Measurements from ENCODE around the gene DPYSL4.
"Not testable (repeated sequence)": the region's sequence is repeated elsewhere in the genome, so short reads cannot be mapped to it uniquely, and the experiment has no call there.

Gene DPYSL4

DNA sequence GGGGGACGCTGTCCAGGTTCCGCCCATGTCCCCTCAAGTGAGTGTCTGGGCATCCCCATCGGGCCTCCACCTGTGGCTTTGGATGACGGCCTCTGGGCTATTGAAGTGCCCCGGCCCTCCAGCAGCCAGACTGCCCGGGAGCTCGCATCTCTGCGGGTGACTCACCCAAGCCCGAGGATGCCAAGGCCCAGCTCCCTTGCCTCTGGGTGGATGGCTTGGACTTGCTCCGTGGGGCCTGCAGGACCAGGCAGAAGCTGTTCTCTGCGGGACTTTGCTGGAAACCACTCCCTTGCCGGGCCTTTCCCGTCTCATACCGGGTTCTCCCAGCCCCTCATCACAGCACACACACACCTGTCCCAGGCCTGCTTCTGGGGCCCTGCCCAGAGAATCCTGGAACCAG is 22.4 kb downstream of the DPYSL4 start:
- no peak for DNase-seq

DNA sequence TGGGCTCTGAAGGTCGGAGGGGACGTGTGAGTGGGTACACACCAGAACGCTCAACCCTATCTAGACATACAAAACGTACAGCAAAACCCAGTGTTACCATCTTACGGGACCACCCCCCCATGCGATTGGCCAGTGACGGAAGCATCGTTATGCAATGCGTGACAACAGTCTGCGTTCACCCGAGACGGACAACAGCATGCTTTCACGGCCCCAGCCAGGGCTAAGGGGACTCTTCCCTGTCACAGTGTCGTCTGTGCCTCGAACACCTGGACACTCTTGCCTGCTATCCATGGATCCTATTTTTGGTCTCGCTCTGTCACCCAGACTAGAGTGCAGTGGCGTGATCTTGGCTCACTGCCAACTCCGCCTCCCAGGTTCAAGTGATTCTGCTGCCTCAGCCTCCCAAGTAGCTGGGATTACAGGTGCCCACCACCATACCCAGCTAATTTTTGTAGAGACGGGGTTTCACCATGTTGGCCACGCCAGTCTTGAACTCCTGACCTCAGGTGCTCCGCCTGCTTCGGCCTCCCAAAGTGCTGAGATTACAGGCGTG is 23.3 kb downstream of the DPYSL4 start:
- DNase-seq, result no peak

DNA sequence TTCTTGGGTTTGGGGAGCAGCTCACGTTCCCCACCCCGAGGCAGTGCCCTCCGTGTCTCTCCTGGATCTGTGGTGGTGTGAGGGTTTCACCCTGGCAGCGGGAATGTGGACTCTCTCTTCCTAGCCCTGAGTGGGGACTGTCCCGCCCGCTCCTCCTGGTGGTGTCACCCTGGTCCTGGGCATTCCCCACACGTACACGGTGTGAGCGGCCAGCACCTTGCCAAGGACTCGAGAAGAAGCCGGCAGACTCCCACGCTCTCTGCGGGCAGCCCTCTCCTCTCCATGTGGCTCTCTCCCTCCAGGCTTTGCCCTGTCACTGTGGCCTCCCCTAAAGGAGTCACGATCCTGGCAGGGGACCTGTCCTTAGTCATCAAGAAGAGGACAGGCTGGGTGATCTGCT is 24.0 kb downstream of the DPYSL4 start:
- DNase-seq, result no peak

DNA sequence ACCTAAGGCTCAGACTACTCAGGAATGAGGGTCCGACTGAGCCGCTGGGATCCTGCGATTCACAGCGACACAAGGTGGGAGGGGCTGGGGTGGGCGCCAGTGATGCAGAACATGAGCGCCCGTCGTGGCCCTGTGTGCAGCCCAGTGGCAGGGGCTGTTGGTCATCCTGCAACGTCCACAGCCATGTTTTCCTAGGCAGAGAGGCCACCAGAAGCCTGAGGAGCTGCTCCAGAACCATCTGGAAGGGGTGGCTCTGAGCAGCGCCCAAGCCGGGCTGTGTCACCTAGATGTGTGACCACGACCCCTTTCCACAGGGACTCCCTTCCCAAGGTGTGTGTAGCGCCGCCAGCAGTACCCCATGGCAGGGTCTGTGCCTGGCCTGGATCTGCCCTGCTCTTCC is 24.5 kb downstream of the DPYSL4 start:
- no peak for DNase-seq

DNA sequence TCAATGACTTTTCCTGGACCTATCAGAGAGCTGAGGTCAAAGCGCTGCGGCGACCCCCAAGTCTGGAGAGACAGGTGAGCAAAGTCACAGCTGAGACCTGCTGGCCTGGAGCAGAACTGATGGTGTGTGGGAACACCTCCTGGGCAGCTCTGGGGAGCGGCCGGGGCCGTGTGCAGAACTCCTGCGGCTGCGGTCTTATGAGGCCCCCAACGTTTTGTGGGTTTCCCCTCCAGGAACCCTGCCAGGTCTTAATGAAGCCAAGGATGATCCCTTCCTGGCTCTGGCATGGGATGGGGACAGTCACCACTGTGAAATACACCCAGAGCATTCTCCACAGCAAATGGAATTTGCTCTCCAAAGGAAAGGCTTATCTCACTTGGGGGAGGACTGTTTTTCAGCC is 26.1 kb downstream of the DPYSL4 start:
- no peak for DNase-seq

DNA sequence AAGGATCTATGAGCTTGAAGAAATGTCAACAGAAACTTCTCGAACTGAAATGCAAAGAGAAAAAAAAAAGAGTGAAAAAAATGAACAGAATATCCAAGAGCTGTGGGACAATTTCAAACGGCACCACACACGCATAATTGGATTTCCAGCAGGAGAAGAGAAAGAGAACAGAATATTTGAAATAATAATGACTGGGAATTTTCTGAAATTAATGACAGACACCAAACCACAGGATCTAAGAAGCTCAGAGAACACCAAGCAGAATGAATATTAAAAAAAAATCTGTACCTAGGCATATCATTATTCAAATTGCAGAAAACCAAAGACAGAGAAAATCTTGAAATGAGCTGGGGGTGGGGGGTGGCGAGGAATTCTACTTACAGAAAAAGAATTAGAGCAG is 27.2 kb downstream of the DPYSL4 start:
- no peak for DNase-seq

DNA sequence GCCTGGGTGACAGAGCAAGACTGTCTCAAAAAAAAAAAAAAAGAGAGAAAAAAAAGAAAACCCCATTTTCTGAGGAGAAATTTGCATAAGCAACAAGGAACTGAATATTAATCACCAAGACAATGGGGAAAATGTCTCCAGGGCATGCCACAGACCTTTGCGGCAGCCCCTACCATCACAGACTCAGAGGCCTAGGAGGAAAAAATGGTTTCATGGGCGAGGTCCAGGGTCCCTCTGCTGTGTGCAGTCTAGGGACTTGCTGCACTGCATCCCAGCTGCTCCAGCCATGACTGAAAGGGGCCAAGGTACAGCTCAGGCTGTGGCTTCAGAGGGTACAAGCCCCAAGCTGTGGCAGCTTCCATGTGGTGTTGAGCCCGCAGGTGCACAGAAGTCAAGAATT is 29.7 kb downstream of the DPYSL4 start:
- DNase-seq, result not testable (repeated sequence)

DNA sequence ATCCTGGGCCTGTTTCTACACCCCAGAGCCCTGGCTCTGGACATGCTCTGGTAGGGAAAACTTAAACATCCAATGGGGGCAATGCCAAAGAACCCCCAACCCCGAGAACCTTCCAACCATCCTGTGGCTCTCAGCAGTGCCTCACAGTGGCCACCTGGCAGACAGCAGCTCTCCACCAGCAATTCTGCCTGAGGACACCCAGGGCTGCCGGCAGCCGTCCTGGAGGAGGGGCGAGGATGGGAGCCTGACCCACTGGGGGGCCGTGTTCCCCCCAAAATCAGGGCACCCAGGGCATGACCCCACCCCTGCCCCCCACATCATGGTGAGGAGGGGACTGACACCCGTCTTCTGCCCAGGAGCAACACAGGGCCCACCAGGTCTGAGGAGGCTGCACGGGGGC is 32.7 kb downstream of the DPYSL4 start:
- no peak for DNase-seq

DNA sequence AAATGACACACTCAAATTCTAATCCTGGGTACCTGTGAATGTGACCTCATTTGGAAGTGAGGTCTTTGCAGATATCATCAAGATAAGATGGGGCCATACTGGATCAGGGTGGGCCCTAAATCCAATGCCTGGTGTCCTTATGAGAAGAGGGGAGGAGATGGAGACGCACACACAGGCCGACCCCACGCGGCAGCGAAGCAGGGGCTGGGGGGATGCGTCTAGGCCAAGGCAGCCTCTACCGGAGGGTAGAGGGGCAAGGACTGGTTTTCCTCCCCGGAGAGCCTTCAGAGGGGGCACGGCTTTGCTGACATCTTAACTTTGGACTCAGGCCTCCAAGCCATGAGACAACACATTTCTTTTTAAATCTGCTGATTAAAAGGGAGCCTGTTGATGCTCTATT is 33.3 kb downstream of the DPYSL4 start:
- no peak for DNase-seq

DNA sequence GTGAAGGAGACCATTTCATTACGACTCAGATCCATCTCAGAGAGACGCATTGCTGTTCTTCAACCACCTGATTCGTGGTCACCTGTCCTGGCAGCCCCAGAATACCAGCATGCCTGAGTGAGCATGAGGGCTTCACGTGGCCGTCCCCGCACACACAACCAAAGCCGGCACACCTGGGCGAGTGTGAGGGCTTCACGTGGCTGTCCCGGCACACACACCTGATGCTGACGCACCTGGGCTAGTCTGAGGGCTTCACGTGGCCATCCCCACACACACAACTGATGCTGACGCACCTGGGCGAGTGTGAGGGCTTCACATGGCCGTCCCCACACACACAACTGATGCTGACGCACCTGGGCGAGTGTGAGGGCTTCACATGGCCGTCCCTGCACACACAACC is 34.2 kb downstream of the DPYSL4 start:
- DNase-seq, result not testable (repeated sequence)

DNA sequence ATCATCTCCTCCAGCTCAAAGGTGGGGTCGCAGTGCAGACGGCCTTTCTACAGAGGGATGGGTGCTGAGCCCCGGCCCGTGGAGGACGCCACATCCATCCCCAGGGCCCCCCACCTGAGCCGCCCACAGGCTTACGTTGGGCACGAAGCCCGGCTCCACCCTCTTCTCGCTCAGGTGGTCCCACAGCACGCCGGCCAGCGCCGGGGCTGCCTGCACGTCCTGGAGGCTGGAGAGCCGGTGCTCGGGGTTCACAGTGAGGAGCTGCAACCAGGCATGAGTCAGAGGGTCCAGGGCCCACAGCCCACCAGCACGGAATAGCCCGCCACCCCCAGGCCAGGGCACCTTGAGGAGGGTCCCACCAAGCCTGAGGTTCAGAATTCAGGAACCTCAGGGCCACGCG is 36.0 kb downstream of the DPYSL4 start:
- no peak for DNase-seq

DNA sequence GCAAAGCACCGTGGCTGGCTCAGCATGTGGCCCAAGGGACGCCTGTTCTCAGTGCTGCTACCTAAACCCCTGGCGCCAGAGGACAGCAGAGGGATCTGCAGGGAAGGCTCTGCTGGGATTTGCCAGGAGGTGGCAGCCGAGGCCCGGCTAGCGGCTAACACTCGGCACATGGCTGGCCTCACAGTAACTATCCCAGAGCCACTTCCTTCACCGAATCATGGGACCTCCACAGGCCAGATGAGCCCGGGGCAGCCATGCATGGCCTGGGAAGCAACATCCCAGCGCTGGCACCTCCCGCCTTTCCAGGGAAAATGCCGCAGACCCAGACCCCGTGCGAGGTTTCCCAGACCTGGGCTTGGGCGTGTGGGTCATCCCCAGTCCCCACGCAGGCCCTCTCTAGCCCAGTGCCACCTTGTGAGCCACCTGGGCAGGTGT is 36.4 kb downstream of the DPYSL4 start:
- DNase-seq, result peak; percentile 70 to 77

DNA sequence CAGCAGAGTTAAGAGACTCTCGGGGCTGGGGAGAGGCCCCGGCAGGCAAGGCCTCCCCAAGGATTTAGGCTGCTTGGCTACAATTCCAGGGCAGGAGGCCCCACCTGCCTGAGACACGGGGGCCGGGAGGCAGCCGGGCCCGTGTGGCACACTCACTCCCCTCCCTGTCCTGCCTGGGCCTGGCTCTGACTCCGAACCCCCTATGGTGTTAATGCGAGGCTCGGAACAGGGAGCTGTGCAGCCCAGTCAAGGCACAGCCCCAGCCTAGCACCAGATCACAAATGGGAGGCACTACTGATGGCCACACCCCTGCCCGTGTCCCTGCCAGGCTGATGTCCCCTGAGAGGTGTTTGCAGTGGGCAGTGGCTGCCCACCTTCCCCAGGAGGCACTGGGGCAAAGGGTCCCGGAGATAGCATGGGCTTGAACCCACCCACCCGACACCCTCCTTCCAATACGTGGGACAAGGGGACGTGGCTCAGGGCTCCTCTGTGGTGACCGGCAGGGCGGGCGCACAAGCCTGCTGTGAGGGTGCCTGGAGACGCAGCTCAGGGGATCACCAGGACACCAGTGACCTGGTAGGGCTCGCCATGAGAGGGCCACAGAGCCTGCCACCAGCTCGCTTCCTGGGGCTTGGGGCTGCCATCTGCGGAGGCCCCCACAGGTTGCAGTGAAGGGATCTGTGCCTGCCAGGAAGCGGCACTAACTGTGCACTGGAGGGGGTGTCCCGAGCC is 37.0 kb downstream of the DPYSL4 start:
- no peak for DNase-seq

DNA sequence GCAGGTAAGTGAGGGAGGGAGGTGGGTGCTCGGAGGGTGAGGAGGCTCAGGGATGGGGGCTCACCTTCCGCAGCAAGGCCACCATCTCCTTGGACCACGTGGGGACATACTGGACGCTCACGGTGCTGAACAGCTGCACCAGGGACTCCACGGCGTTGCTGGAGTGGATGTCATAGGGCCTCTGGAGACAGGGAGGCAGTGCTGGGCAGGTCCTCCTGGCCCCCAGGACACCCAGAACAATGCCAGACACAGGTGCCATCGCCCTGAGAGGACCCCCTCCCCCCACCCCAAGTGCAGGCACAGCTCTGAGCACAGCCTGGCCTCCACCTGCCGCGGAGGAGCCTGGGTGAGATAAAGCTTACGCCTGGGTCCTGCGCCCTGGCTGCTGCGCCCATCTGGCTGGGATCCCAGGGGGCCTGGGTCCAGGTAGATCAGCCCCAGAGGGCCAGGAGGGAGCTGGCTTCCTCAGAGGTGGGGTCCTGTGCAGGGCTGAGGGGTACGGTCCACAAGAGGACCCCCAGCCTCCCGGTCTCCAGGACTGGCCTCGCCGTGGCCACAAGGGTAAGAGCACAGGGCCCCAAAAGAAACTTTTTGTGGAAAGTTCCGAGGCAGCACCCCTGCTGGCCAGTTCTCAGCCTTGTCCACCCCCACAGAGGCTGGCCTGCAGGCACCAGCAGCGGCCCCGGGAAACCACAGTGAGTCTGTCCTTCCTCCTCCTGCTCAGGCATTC is 37.8 kb downstream of the DPYSL4 start:
- no peak for DNase-seq

DNA sequence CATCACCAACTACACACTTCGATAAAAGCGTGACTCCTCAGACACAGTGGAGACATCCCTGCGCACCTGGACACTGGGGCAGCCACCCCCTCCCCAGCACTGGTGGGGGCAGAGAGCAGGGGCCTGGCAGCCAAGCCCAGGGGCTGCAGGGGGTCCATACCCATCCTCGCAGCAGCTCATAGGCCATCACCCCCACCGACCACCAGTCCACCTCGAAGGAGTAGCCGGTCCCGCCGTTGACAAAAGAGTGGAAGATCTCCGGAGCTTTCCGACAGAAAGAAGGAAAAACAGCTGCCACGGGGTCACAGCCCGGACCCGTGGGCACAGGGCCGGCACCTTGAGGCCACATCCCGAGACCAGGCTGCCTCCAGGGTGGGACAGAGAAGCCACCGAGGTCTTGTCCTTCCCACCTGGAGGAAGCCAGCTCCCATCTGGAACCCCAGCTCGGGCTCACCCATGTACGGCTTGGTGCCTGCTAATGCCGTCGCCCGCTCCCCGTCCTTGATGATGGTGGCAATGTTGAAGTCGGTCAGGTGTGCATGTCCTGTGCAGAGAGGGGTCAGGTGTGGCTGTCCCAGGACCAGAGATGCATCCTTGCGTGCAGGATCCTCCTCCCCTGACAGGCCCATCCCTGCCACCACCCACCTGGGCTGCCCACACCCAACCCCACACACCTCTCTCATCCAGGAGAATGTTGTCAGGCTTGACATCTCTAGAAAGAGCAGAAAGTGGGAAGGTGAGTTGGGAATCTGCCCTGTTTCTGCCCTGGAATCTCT is 38.5 kb downstream of the DPYSL4 start:
- DNase-seq, result no peak

DNA sequence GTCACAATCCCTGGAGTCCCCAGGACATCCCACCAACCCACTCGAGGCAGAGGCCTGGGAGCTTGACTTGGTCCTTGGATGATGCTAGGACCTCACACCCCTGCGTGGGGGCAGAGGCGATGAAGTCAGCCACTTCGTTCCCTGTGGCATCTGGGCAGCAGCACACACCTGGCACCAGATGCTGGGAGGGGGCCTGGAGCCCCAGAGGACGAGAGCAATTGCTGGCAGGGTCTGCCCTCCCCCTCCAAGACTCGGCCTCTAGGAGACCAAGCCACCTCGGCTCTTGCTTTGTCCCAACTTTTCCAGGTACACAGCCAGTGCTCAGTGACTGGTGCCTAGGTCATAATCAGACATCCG is 39.1 kb downstream of the DPYSL4 start:
- DNase-seq, result no peak

DNA sequence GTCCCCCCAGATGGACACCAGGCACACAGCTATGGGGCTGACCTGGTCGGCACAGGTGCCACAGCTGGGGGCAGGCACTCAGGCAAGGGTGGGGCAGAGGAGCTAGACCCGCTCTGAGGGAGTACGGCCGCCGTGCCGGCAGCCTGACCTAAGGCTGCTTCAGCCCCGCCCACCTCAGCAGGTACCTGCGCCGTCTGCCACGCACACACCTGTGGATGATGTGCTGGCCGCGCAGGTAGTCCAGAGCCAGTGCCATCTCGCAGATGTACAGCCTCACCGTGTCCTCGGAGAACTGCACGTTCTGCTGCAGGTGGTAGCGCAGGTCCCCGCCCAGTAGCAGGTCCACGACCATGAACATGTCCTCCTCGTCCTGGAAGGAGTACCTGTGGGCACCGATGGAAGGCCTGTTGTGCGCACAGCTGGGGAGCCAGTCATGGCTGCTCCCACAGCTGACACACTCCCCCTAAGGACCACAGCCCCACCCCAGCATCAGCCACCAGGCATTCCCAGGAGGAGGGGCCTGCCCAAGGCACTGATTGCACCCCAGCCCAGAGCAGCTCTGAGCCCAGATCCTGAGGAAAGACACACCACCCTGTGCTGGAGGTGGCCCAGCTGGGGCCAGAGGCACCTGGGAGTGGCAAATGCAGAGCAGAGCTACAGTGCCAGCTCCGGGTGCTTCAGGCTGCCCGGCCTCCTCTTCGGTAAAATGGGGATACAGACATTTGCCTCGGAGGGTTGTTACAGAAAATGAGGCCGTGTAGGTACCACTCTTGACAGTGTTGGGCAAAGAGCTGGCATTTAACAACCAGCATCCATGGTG is 40.0 kb downstream of the DPYSL4 start:
- DNase-seq, result no peak

DNA sequence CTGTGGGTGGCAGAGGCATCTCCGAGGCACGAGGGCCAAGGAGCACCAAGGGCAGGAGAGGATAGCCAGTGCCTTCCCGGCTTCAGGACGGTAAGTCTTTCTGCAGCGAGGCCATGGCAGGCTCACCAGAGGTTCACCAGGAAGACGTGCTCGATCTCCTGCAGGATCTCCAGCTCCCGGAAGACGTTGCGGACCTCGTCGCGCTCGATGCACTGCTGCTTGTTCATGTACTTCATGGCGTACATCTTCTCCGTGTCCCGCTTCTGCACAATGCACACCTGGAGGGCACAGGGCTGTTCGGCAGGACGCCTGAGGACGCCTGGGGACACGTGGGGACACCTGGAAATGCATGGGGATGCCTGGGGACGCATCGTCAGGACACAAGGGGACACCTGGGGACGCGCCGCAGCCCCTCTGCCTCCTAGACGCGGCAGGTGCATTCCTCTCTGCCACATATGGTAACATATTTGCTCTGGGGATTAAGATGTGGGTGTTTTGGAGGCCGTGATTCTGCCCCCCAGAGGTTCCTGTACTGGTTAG is 41.2 kb downstream of the DPYSL4 start:
- no peak for DNase-seq

DNA sequence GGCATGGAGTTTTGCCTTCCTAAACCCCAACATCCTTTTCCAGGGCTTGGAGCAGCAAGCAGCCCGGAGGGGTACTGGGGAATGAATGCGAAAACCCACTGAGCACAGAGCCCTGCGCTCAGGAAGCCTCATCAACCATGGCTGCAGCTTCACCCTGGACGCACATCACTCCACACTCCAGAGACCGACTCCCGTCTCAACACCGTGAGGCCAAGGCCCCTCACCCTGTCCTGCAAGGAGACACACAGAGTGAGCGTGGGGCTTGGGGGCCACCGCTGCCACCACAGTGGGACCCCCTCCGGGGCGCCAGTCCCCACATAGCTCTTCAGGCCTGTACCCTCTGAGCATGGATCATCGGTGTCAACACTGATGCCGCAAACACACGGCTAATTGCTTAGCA is 41.9 kb downstream of the DPYSL4 start:
- no peak for DNase-seq

DNA sequence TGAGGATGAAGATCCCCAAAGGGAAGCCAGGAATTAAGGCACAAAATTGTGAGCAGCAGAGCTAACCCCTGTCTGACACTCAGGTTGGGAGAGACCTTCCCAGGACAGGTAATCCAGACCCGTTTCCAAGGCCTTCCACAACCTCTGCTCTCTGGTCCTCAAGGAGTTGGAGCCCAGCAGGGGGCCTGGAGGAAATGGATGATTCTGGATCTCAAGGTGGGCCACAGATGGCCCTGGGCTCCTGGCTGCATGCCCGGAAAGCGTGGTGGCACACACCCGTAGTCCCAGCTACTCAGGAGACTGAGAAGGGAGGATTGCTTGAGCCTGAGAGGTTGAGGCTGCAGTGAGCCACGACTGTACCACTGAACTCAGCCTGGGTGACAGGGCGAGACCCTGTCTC is 42.3 kb downstream of the DPYSL4 start:
- no peak for DNase-seq

DNA sequence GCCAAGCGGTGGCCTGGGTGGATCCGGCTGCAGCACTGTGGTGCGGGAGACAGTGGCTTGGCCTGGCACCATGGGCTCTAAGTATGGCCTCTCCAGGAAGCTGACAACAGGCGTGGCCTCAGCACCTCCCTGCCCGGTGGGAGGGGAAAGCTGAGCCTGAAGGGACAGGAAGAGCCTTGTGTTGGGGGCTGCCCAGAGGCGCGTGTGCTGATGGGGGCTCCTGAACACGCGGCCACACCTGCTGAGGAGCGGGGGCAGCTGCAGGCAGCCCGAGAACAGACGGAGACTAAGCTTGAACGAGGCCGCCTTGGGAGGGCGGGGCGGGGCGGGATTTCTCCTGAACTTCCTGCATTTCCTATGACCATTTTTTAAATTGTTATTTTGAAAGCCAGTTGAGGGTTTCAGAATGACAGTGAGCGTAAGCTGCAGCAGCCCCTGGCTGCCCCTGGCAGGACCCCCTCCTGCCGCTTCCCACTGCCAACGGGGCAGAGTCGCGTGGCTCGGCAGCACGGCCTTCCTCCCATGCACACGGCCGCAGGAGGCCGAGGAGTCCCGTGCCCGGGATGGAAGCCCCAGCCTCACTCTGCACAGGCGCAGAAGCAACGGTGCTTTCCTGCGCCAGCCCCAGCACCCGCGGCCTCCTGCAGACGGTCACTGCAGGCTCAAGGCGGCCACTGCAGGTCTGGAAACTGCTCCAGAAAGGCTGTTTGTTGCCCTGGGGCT is 43.2 kb downstream of the DPYSL4 start:
- DNase-seq, result peak; percentile 44 to 49

Measured in stimulated activated CD4-positive, alpha-beta T cell treated with anti-CD3 and anti-CD28 coated beads, Interleukin-2, amount 100 ng/mL, for 24 hours (primary cell).